Tibial nerve (tissue), 4 donors: ENCODE results near the gene IGLON5. TPM values are rescaled to one million over a fixed set of nuclear protein-coding genes. Genes with fewer than 3 reads are reported as not detected.

ENCODE experiments used
- DNase-seq, 2 donors: peaks; one replicate each; pipeline ENCODE4 v3.0.0-alpha.2; 2019; ENCODE audit warnings: low spot score in 2 of 2
- H3K27ac ChIP-seq, 4 donors: fragments of 200-600 bp; sonication (generic) in 3 of 4; one replicate each; pipeline ENCODE4 v1.5.1; 2017 to 2019; ENCODE audit warnings: mild to moderate bottlenecking in 1 of 4
- H3K27me3 ChIP-seq, 2 donors: fragments of 200-600 bp; sonication (generic) in 1 of 2; one replicate each; pipeline versions ENCODE4 v1.5.1 to v1.6.0; 2017 to 2019
- H3K36me3 ChIP-seq, 3 donors: fragments of 200-600 bp; sonication (generic); one replicate each; pipeline ENCODE4 v1.5.1; 2018 to 2019
- H3K4me1 ChIP-seq, 4 donors: fragments of 200-600 bp; sonication (generic) in 3 of 4; one replicate each; pipeline ENCODE4 v1.5.1; 2017 to 2019
- H3K4me3 ChIP-seq, 4 donors: fragments of 200-600 bp; sonication (generic) in 3 of 4; one replicate each; pipeline ENCODE4 v1.5.1; 2017 to 2019; ENCODE audit warnings: mild to moderate bottlenecking in 1 of 4, moderate library complexity in 1 of 4
- H3K9me3 ChIP-seq, 4 donors: fragments of 200-600 bp; sonication (generic) in 3 of 4; one replicate each; pipeline ENCODE4 v1.5.1; 2017 to 2019
- EP300 ChIP-seq, 2 donors: sonication (generic); formaldehyde crosslinking; IDR thresholded peaks; one replicate each; pipeline ENCODE4 v1.6.1; 2017; ENCODE audit warnings: antibody characterized with exemption in 2 of 2, mild to moderate bottlenecking in 1 of 2
- POLR2A ChIP-seq, 2 donors: fragments of 450-650 bp; IDR thresholded peaks; one replicate each; pipeline ENCODE4 v1.6.1; 2017; ENCODE audit warnings: antibody characterized with exemption in 2 of 2, mild to moderate bottlenecking in 2 of 2, moderate library complexity in 2 of 2
- WGBS, 2 donors: methylation state at CpG; one replicate each; pipeline ENCODE4 v1.1.5; 2018; 5-methylcytosine and 5-hydroxymethylcytosine counted together
- total RNA-seq, 4 donors: library from RNA; depleted of rRNA; stranded (reverse); fragments of >200 nt; gene quantifications; one replicate each; pipeline ENCODE4 v1.1.0, GENCODE V29; 2016
- TF ChIP-seq, protein P1 (sequence below), 5 experiments: fragments of 200-600 bp in 3 of 5; fragments of 450-650 bp in 2 of 5; sonication (generic) in 3 of 5; IDR thresholded peaks; one replicate each; pipeline ENCODE4 v1.5.1; 2016 to 2019; ENCODE audit warnings: antibody characterized with exemption in 5 of 5, mild to moderate bottlenecking in 3 of 5, moderate library complexity in 2 of 5

IGLON5 gene
- total RNA-seq, 4 donors from 2014 or later: 0.30 TPM; not detected in 3

GRCh38 chr19:51377422-51377821 is 66.0 kb downstream of the IGLON5 start:
- no peak for DNase-seq
- WGBS, 2 donors: 77 to 89% methylated on average over 2 of the region's 2 CpGs
- no peak for TF ChIP-seq EP300 (IDR thresholded peaks at IDR 0.05)
- TF ChIP-seq POLR2A (IDR thresholded peaks at IDR 0.05): no peak
- TF ChIP-seq, protein P1, sequence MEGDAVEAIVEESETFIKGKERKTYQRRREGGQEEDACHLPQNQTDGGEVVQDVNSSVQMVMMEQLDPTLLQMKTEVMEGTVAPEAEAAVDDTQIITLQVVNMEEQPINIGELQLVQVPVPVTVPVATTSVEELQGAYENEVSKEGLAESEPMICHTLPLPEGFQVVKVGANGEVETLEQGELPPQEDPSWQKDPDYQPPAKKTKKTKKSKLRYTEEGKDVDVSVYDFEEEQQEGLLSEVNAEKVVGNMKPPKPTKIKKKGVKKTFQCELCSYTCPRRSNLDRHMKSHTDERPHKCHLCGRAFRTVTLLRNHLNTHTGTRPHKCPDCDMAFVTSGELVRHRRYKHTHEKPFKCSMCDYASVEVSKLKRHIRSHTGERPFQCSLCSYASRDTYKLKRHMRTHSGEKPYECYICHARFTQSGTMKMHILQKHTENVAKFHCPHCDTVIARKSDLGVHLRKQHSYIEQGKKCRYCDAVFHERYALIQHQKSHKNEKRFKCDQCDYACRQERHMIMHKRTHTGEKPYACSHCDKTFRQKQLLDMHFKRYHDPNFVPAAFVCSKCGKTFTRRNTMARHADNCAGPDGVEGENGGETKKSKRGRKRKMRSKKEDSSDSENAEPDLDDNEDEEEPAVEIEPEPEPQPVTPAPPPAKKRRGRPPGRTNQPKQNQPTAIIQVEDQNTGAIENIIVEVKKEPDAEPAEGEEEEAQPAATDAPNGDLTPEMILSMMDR (IDR thresholded peaks at IDR 0.05): no peak
- Histone ChIP-seq H3K36me3 (no peaks in the 10 kb centered on the region), H3K27me3 (no peaks in the 10 kb centered on the region), H3K4me3 (no peak overlapping the region), H3K27ac (no peak overlapping the region), H3K9me3 (no peaks in the 10 kb centered on the region), H3K4me1 (no peaks in the 10 kb centered on the region)

- Histone ChIP-seq H3K4me3 (no peak overlapping the region), H3K36me3 (no peaks in the 10 kb centered on the region), H3K27ac (no peak overlapping the region), H3K4me1 (no peaks in the 10 kb centered on the region), H3K27me3 (no peaks in the 10 kb centered on the region), H3K9me3 (no peaks in the 10 kb centered on the region)
- no peak for DNase-seq
- TF ChIP-seq, protein P1 (IDR thresholded peaks at IDR 0.05): no peak
- TF ChIP-seq EP300 (IDR thresholded peaks at IDR 0.05) (no peak), POLR2A (IDR thresholded peaks at IDR 0.05) (no peak)
- WGBS, 2 donors: 94% methylated on average over 9 of the region's 9 CpGs
These were observed 68.9 kb downstream of the IGLON5 start for GRCh38 chr19:51380379-51380778.

Other genes with a start within 250 kb of the IGLON5 start
- gene KLK13, start 246.6 kb upstream of the IGLON5 start, total RNA-seq: under 1 TPM in 1 of 4 donors, not detected in 3; 0.63 TPM
- gene KLK14, start 228.8 kb upstream of the IGLON5 start, total RNA-seq: not detected
- gene CTU1, start 203.2 kb upstream of the IGLON5 start, total RNA-seq: 10 to 100 TPM in 3 of 4 donors, 1 to 10 TPM in 1; 7.4 to 25.5 (median 18.3) TPM
- 10 to 100 TPM in 1 of 4 donors, 1 to 10 TPM in 3; 4.2 to 18.0 (median 5.0) TPM for gene SIGLEC9, start 186.7 kb upstream of the IGLON5 start, total RNA-seq
- 1 to 10 TPM in 2 of 4 donors, under 1 TPM in 2; 0.42 to 7.5 (median 1.1) TPM for gene SIGLEC7, start 169.3 kb upstream of the IGLON5 start, total RNA-seq
- gene CD33, start 86.6 kb upstream of the IGLON5 start, total RNA-seq: 10 to 100 TPM in 1 of 4 donors, 1 to 10 TPM in 3; 2.9 to 27.0 (median 8.9) TPM
- not detected for gene SIGLECL1, start 60.6 kb upstream of the IGLON5 start, total RNA-seq
- gene VSIG10L, start 30.5 kb downstream of the IGLON5 start, total RNA-seq: 1 to 10 TPM in 3 of 4 donors, under 1 TPM in 1; 0.44 to 3.7 (median 2.1) TPM
- gene ETFB, start 54.7 kb downstream of the IGLON5 start, total RNA-seq: 100 to 1,000 TPM in 3 of 4 donors, 10 to 100 TPM in 1; 73.2 to 118 (median 101) TPM
- not detected for gene CLDND2, start 57.4 kb downstream of the IGLON5 start, total RNA-seq
- 1 to 10 TPM in 2 of 4 donors, not detected in 2; 3.6 to 3.9 TPM for gene NKG7, start 61.0 kb downstream of the IGLON5 start, total RNA-seq
- not detected for gene LIM2, start 76.3 kb downstream of the IGLON5 start, total RNA-seq
- under 1 TPM in 1 of 4 donors, not detected in 3; 0.63 TPM for gene C19orf84, start 78.9 kb downstream of the IGLON5 start, total RNA-seq
- gene SIGLEC10, start 106.0 kb downstream of the IGLON5 start, total RNA-seq: 10 to 100 TPM in 2 of 4 donors, 1 to 10 TPM in 2; 2.1 to 21.9 (median 7.3) TPM
- 1 to 10 TPM in 1 of 4 donors, under 1 TPM in 3; 0.20 to 5.5 (median 0.87) TPM for gene SIGLEC8, start 146.8 kb downstream of the IGLON5 start, total RNA-seq
- gene CEACAM18, start 166.9 kb downstream of the IGLON5 start, total RNA-seq: not detected
- under 1 TPM in 1 of 4 donors, not detected in 3; 0.66 TPM for gene SIGLEC12, start 190.2 kb downstream of the IGLON5 start, total RNA-seq
- gene SIGLEC6, start 220.0 kb downstream of the IGLON5 start, total RNA-seq: 1 to 10 TPM in 1 of 4 donors, under 1 TPM in 3; 0.44 to 1.5 (median 0.59) TPM